Measurements from ENCODE around the gene MIOS. TPM values are rescaled to one million over a fixed set of nuclear protein-coding genes. Genes with fewer than 3 reads are reported as not detected.

Gene MIOS
- total RNA-seq, 1 experiment from 2014 or later, result 25.8 TPM

- TF ChIP-seq SRF (IDR thresholded peaks at IDR 0.05; ENCODE audit: low read depth), result no peak
- TF ChIP-seq CBX3 (IDR thresholded peaks at IDR 0.05; ENCODE audit: low read depth), result no peak
These were observed 42.6 kb upstream of the MIOS start (continued) for GRCh38 chr7:7524121-7524520.

DNA sequence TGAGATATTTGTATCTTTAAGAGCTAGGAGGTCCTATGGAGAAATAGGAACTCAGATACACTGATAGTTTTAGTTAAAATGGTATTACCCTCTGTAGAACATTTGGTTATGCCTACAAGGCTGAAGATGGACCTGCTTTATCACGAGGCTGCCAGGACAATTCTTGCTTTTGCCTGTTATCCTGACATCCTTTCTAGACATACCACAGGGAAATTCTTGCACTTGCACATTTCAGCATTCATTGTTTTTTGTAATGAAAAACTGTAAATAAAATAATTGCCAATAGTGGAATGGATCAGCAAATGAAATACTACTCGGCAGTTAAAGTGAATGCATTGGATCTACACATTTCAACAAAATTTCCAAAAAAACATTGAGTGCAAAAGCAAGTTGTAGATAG lies 40.7 kb upstream of the MIOS start:
- no peaks in the 10 kb centered on the region for H3K4me1 ChIP-seq (ENCODE audit: control insufficient read depth in 1 of 2, insufficient read depth in 2 of 2, low read length in 2 of 2)
- TF ChIP-seq ELF1 (IDR thresholded peaks at IDR 0.05; ENCODE audit: borderline replicate concordance, low read depth), result no peak
- TF ChIP-seq ATF3 (IDR thresholded peaks at IDR 0.05), result no peak
- no peak for TF ChIP-seq EZH2 (IDR thresholded peaks at IDR 0.05)
- no peak for TF ChIP-seq SIN3A (IDR thresholded peaks at IDR 0.05; ENCODE audit: low read depth)
- TF ChIP-seq RAD21 (IDR thresholded peaks at IDR 0.05; ENCODE audit: low read depth), result no peak
- TF ChIP-seq, protein P1, sequence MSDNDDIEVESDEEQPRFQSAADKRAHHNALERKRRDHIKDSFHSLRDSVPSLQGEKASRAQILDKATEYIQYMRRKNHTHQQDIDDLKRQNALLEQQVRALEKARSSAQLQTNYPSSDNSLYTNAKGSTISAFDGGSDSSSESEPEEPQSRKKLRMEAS (IDR thresholded peaks at IDR 0.05), result no peak
- TF ChIP-seq EGR1 (IDR thresholded peaks at IDR 0.05; ENCODE audit: low read depth), result no peak
- TF ChIP-seq, protein P2, sequence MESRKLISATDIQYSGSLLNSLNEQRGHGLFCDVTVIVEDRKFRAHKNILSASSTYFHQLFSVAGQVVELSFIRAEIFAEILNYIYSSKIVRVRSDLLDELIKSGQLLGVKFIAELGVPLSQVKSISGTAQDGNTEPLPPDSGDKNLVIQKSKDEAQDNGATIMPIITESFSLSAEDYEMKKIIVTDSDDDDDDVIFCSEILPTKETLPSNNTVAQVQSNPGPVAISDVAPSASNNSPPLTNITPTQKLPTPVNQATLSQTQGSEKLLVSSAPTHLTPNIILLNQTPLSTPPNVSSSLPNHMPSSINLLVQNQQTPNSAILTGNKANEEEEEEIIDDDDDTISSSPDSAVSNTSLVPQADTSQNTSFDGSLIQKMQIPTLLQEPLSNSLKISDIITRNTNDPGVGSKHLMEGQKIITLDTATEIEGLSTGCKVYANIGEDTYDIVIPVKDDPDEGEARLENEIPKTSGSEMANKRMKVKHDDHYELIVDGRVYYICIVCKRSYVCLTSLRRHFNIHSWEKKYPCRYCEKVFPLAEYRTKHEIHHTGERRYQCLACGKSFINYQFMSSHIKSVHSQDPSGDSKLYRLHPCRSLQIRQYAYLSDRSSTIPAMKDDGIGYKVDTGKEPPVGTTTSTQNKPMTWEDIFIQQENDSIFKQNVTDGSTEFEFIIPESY (IDR thresholded peaks at IDR 0.05; ENCODE audit: extremely low read depth, insufficient replicate concordance, low read length), result no peak
- TF ChIP-seq FOSL1 (IDR thresholded peaks at IDR 0.05; ENCODE audit: low read depth), result no peak
- no peak for TF ChIP-seq TCF7L2 (IDR thresholded peaks at IDR 0.05; ENCODE audit: borderline replicate concordance, extremely low read depth, insufficient read depth, insufficient read length)
- TF ChIP-seq, protein P3, sequence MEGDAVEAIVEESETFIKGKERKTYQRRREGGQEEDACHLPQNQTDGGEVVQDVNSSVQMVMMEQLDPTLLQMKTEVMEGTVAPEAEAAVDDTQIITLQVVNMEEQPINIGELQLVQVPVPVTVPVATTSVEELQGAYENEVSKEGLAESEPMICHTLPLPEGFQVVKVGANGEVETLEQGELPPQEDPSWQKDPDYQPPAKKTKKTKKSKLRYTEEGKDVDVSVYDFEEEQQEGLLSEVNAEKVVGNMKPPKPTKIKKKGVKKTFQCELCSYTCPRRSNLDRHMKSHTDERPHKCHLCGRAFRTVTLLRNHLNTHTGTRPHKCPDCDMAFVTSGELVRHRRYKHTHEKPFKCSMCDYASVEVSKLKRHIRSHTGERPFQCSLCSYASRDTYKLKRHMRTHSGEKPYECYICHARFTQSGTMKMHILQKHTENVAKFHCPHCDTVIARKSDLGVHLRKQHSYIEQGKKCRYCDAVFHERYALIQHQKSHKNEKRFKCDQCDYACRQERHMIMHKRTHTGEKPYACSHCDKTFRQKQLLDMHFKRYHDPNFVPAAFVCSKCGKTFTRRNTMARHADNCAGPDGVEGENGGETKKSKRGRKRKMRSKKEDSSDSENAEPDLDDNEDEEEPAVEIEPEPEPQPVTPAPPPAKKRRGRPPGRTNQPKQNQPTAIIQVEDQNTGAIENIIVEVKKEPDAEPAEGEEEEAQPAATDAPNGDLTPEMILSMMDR (IDR thresholded peaks at IDR 0.05 in 2 of 3, conservative IDR thresholded peaks at IDR 0.05 in 1 of 3; ENCODE audit: borderline replicate concordance in 1 of 3, insufficient read depth in 1 of 3, low read depth in 2 of 3, low read length in 2 of 3), result no peak
- ChIA-PET CTCF (no interaction called here), RAD21 (ENCODE audit: low non-redundant PET in 1 of 2, low total read pairs in 2 of 2, uncharacterized antibody in 2 of 2, unreplicated experiment in 2 of 2) (no interaction called here), POLR2A (no interaction called here)
- no peak overlapping the region for H3K4me2 ChIP-seq (ENCODE audit: low read length)
- intact Hi-C loops (cut with micrococcal nuclease), result no loop called here
- BruUV-seq (replicated peaks), result no TSS peak
- H2AFZ ChIP-seq (ENCODE audit: low read depth, low read length, poor library complexity, severe bottlenecking), result no peak overlapping the region
- no peaks in the 10 kb centered on the region for H3K9me3 ChIP-seq (ENCODE audit: control insufficient read depth in 1 of 2, insufficient read depth in 1 of 2, low read depth in 1 of 2, low read length in 2 of 2)
- H3K79me2 ChIP-seq (ENCODE audit: insufficient read depth, low read length), result no peaks in the 10 kb centered on the region
- ATAC-seq, result no peak
- no peaks in the 10 kb centered on the region; the same call in 1 of the 2 replicates for H3K9me2 ChIP-seq (ENCODE audit: insufficient read depth)
- H3K9ac ChIP-seq (ENCODE audit: low read length), result no peak overlapping the region
- no peak for DNase-seq (ENCODE audit: low read depth, low spot score)
- H4K20me1 ChIP-seq (ENCODE audit: insufficient read depth), result no peaks in the 10 kb centered on the region
- H3K27me3 ChIP-seq (ENCODE audit: insufficient read depth, low read length), result no peaks in the 10 kb centered on the region
- no peaks in the 10 kb centered on the region for H3K36me3 ChIP-seq (ENCODE audit: control insufficient read depth in 1 of 2, insufficient read depth in 2 of 2, low read length in 2 of 2)
- no peak overlapping the region for H3K27ac ChIP-seq (ENCODE audit: low read depth, low read length)
- no peak overlapping the region for H3K4me3 ChIP-seq (replicated peaks in 1 of 2; ENCODE audit: low read depth in 1 of 2, low read length in 2 of 2)
